Measurements from ENCODE around the gene RTN4R.

GRCh38 chr22:20273758-20274181, 5.7 kb upstream of the RTN4R start:
- TF ChIP-seq IRF2 (CRISPR knock-in tag; IDR thresholded peaks at IDR 0.05; ENCODE audit: borderline replicate concordance, low read depth) (no peak), CTCF (IDR thresholded peaks at IDR 0.05) (no peak), ZNF532 (CRISPR knock-in tag; IDR thresholded peaks at IDR 0.05; ENCODE audit: borderline replicate concordance) (no peak), E2F4 (CRISPR knock-in tag; IDR thresholded peaks at IDR 0.05; ENCODE audit: borderline replicate concordance, low read depth) (no peak)

Data from WTC11 (cell line).